ENCODE results near the gene MYO3B.

- TF ChIP-seq, protein P1, sequence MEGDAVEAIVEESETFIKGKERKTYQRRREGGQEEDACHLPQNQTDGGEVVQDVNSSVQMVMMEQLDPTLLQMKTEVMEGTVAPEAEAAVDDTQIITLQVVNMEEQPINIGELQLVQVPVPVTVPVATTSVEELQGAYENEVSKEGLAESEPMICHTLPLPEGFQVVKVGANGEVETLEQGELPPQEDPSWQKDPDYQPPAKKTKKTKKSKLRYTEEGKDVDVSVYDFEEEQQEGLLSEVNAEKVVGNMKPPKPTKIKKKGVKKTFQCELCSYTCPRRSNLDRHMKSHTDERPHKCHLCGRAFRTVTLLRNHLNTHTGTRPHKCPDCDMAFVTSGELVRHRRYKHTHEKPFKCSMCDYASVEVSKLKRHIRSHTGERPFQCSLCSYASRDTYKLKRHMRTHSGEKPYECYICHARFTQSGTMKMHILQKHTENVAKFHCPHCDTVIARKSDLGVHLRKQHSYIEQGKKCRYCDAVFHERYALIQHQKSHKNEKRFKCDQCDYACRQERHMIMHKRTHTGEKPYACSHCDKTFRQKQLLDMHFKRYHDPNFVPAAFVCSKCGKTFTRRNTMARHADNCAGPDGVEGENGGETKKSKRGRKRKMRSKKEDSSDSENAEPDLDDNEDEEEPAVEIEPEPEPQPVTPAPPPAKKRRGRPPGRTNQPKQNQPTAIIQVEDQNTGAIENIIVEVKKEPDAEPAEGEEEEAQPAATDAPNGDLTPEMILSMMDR (IDR thresholded peaks at IDR 0.05): no peak
- no peak for TF ChIP-seq POLR2A (IDR thresholded peaks at IDR 0.05)
Measured at GRCh38 chr2:170241756-170242155, 63.8 kb downstream of the MYO3B start.
